ENCODE results near the gene EGF.

EGF gene

GRCh38 chr4:109962401-109962800 is 49.7 kb downstream of the EGF start:
- Histone ChIP-seq H3K4me2 (ENCODE audit: low read length, poor library complexity, severe bottlenecking) (no peak overlapping the region), H3K18ac (ENCODE audit: low read depth in 1 of 2, low read length in 2 of 2) (no peak overlapping the region), H3K9me3 (ENCODE audit: control insufficient read depth, low read length) (no peaks in the 10 kb centered on the region), H3K4me1 (ENCODE audit: control insufficient read depth, insufficient read depth, low read depth, low read length) (no peaks in the 10 kb centered on the region), H3K36me3 (ENCODE audit: control insufficient read depth in 1 of 2, insufficient read depth in 2 of 2, low read depth in 1 of 2, low read length in 2 of 2) (no peaks in the 10 kb centered on the region), H3K4ac (ENCODE audit: low read depth in 1 of 2, low read length in 2 of 2) (no peak overlapping the region), H2BK120ac (ENCODE audit: low read depth, low read length) (no peak overlapping the region), H3K27me3 (ENCODE audit: control insufficient read depth in 1 of 2, insufficient read depth in 1 of 2, low read length in 2 of 2) (no peaks in the 10 kb centered on the region), H3K27ac (ENCODE audit: low read length, poor library complexity, severe bottlenecking) (no peak overlapping the region), H3K23ac (ENCODE audit: low read length in 2 of 2) (no peak overlapping the region), H2BK15ac (ENCODE audit: low read depth, poor library complexity, severe bottlenecking) (no peak overlapping the region), H4K91ac (ENCODE audit: low read length) (no peak overlapping the region), H2AK5ac (ENCODE audit: low read length, severe bottlenecking) (no peak overlapping the region), H2BK12ac (ENCODE audit: low read length in 2 of 2) (no peak overlapping the region), H2AFZ (ENCODE audit: low read depth, low read length) (no peak overlapping the region), H2BK5ac (ENCODE audit: low read depth, low read length, poor library complexity, severe bottlenecking) (no peak overlapping the region), H3K14ac (ENCODE audit: low read length in 2 of 2) (no peak overlapping the region), H3K9ac (ENCODE audit: low read length) (no peak overlapping the region), H3K79me1 (replicated peaks; ENCODE audit: low read length, poor library complexity, severe bottlenecking) (no peaks in the 10 kb centered on the region), H3K4me3 (ENCODE audit: insufficient read depth in 1 of 2, low read depth in 1 of 2, low read length in 2 of 2) (no peak overlapping the region), H4K8ac (ENCODE audit: low read length) (no peak overlapping the region)
- no peak for DNase-seq

GRCh38 chr4:109966891-109967481 is 54.3 kb downstream of the EGF start:
- H3K27ac ChIP-seq (ENCODE audit: low read length, poor library complexity, severe bottlenecking), result no peak overlapping the region
- H2AK5ac ChIP-seq (ENCODE audit: low read length, severe bottlenecking), result no peak overlapping the region
- no peaks in the 10 kb centered on the region for H3K4me1 ChIP-seq (ENCODE audit: control insufficient read depth, insufficient read depth, low read depth, low read length)
- H3K36me3 ChIP-seq (ENCODE audit: control insufficient read depth in 1 of 2, insufficient read depth in 2 of 2, low read depth in 1 of 2, low read length in 2 of 2), result no peaks in the 10 kb centered on the region
- no peak overlapping the region for H3K9ac ChIP-seq (ENCODE audit: low read length)
- no peak overlapping the region for H3K4me3 ChIP-seq (ENCODE audit: insufficient read depth in 1 of 2, low read depth in 1 of 2, low read length in 2 of 2)
- no peak overlapping the region for H4K8ac ChIP-seq (ENCODE audit: low read length)
- H3K23ac ChIP-seq (ENCODE audit: low read length in 2 of 2), result no peak overlapping the region
- H3K14ac ChIP-seq (ENCODE audit: low read length in 2 of 2), result no peak overlapping the region
- 45% methylated on average over 1 of the region's 2 CpGs for WGBS
- DNase-seq, result no peak
- no peak overlapping the region for H2AFZ ChIP-seq (ENCODE audit: low read depth, low read length)
- no peak overlapping the region for H2BK120ac ChIP-seq (ENCODE audit: low read depth, low read length)
- no peak overlapping the region for H3K4ac ChIP-seq (ENCODE audit: low read depth in 1 of 2, low read length in 2 of 2)
- H3K9me3 ChIP-seq (ENCODE audit: control insufficient read depth, low read length), result no peaks in the 10 kb centered on the region
- no peaks in the 10 kb centered on the region for H3K79me1 ChIP-seq (replicated peaks; ENCODE audit: low read length, poor library complexity, severe bottlenecking)
- H3K18ac ChIP-seq (ENCODE audit: low read depth in 1 of 2, low read length in 2 of 2), result no peak overlapping the region
- no peaks in the 10 kb centered on the region for H3K27me3 ChIP-seq (ENCODE audit: control insufficient read depth in 1 of 2, insufficient read depth in 1 of 2, low read length in 2 of 2)
- no peak overlapping the region for H4K91ac ChIP-seq (ENCODE audit: low read length)
- H2BK15ac ChIP-seq (ENCODE audit: low read depth, poor library complexity, severe bottlenecking), result no peak overlapping the region
- no peak overlapping the region for H3K4me2 ChIP-seq (ENCODE audit: low read length, poor library complexity, severe bottlenecking)
- no peak overlapping the region for H2BK12ac ChIP-seq (ENCODE audit: low read length in 2 of 2)
- H2BK5ac ChIP-seq (ENCODE audit: low read depth, low read length, poor library complexity, severe bottlenecking), result no peak overlapping the region

- H4K8ac ChIP-seq (ENCODE audit: low read length), result no peak overlapping the region
- no peak overlapping the region for H3K4me3 ChIP-seq (ENCODE audit: insufficient read depth in 1 of 2, low read depth in 1 of 2, low read length in 2 of 2)
- no peaks in the 10 kb centered on the region for H3K27me3 ChIP-seq (ENCODE audit: control insufficient read depth in 1 of 2, insufficient read depth in 1 of 2, low read length in 2 of 2)
- H2AFZ ChIP-seq (ENCODE audit: low read depth, low read length), result no peak overlapping the region
- no peak overlapping the region for H3K4me2 ChIP-seq (ENCODE audit: low read length, poor library complexity, severe bottlenecking)
- DNase-seq, result peak; percentile 51
- no peaks in the 10 kb centered on the region for H3K4me1 ChIP-seq (ENCODE audit: control insufficient read depth, insufficient read depth, low read depth, low read length)
- H2BK5ac ChIP-seq (ENCODE audit: low read depth, low read length, poor library complexity, severe bottlenecking), result no peak overlapping the region
- H3K79me1 ChIP-seq (replicated peaks; ENCODE audit: low read length, poor library complexity, severe bottlenecking), result no peaks in the 10 kb centered on the region
- H3K4ac ChIP-seq (ENCODE audit: low read depth in 1 of 2, low read length in 2 of 2), result no peak overlapping the region
- no peak overlapping the region for H2BK120ac ChIP-seq (ENCODE audit: low read depth, low read length)
- H3K9me3 ChIP-seq (ENCODE audit: control insufficient read depth, low read length), result no peaks in the 10 kb centered on the region
- H3K14ac ChIP-seq (ENCODE audit: low read length in 2 of 2), result no peak overlapping the region
- H4K91ac ChIP-seq (ENCODE audit: low read length), result no peak overlapping the region
- WGBS, result no CpG with 5 or more reads among the region's 5 CpGs
- H3K18ac ChIP-seq (ENCODE audit: low read depth in 1 of 2, low read length in 2 of 2), result no peak overlapping the region
- no peak overlapping the region for H2BK15ac ChIP-seq (ENCODE audit: low read depth, poor library complexity, severe bottlenecking)
- H3K9ac ChIP-seq (ENCODE audit: low read length), result no peak overlapping the region
- H2AK5ac ChIP-seq (ENCODE audit: low read length, severe bottlenecking), result no peak overlapping the region
- no peaks in the 10 kb centered on the region for H3K36me3 ChIP-seq (ENCODE audit: control insufficient read depth in 1 of 2, insufficient read depth in 2 of 2, low read depth in 1 of 2, low read length in 2 of 2)
- no peak overlapping the region for H3K27ac ChIP-seq (ENCODE audit: low read length, poor library complexity, severe bottlenecking)
- H3K23ac ChIP-seq (ENCODE audit: low read length in 2 of 2), result no peak overlapping the region
- no peak overlapping the region for H2BK12ac ChIP-seq (ENCODE audit: low read length in 2 of 2)
Observed at GRCh38 chr4:109967798-109968520, 55.3 kb downstream of the EGF start.

- Histone ChIP-seq H2BK120ac (ENCODE audit: low read depth, low read length) (no peak overlapping the region), H2BK12ac (ENCODE audit: low read length in 2 of 2) (no peak overlapping the region), H3K9me3 (ENCODE audit: control insufficient read depth, low read length) (no peaks in the 10 kb centered on the region), H3K14ac (ENCODE audit: low read length in 2 of 2) (no peak overlapping the region), H3K36me3 (ENCODE audit: control insufficient read depth in 1 of 2, insufficient read depth in 2 of 2, low read depth in 1 of 2, low read length in 2 of 2) (no peaks in the 10 kb centered on the region), H3K18ac (ENCODE audit: low read depth in 1 of 2, low read length in 2 of 2) (no peak overlapping the region), H3K4me2 (ENCODE audit: low read length, poor library complexity, severe bottlenecking) (no peak overlapping the region), H4K8ac (ENCODE audit: low read length) (no peak overlapping the region), H3K9ac (ENCODE audit: low read length) (no peak overlapping the region), H2AK5ac (ENCODE audit: low read length, severe bottlenecking) (no peak overlapping the region), H3K4me3 (ENCODE audit: insufficient read depth in 1 of 2, low read depth in 1 of 2, low read length in 2 of 2) (no peak overlapping the region), H4K91ac (ENCODE audit: low read length) (no peak overlapping the region), H3K4me1 (ENCODE audit: control insufficient read depth, insufficient read depth, low read depth, low read length) (no peaks in the 10 kb centered on the region), H3K27ac (ENCODE audit: low read length, poor library complexity, severe bottlenecking) (no peak overlapping the region), H3K79me1 (replicated peaks; ENCODE audit: low read length, poor library complexity, severe bottlenecking) (no peaks in the 10 kb centered on the region), H3K27me3 (ENCODE audit: control insufficient read depth in 1 of 2, insufficient read depth in 1 of 2, low read length in 2 of 2) (no peaks in the 10 kb centered on the region), H2BK5ac (ENCODE audit: low read depth, low read length, poor library complexity, severe bottlenecking) (no peak overlapping the region), H3K4ac (ENCODE audit: low read depth in 1 of 2, low read length in 2 of 2) (no peak overlapping the region), H3K23ac (ENCODE audit: low read length in 2 of 2) (no peak overlapping the region), H2AFZ (ENCODE audit: low read depth, low read length) (no peak overlapping the region), H2BK15ac (ENCODE audit: low read depth, poor library complexity, severe bottlenecking) (no peak overlapping the region)
- WGBS, result 90% methylated on average over 1 of the region's 3 CpGs
- DNase-seq, result no peak
Observed at GRCh38 chr4:109969087-109969486, 56.4 kb downstream of the EGF start.

All from mesenchymal stem cell (in vitro differentiated cells and primary cell).